GM23338 (cell line): ENCODE measurements around the gene PDGFC. TPM values are rescaled to one million over a fixed set of nuclear protein-coding genes. Genes with fewer than 3 reads are reported as not detected.

Source experiments
- ATAC-seq: fragments of 200-7000 bp; cut with Tn5 transposase; 3 replicates; pipeline ENCODE4 v1.9.1; 2020
- DNase-seq: peaks from one replicate; pipeline ENCODE4 v3.0.0-alpha.2; 2015; ENCODE audit warnings: low spot score
- H2AFZ ChIP-seq: fragments of 200-600 bp; sonication (generic); 2 replicates; pipeline ENCODE4 v1.8.0; 2016; ENCODE audit warnings: antibody characterized with exemption, mild to moderate bottlenecking, moderate library complexity
- H3F3A ChIP-seq: fragments of 200-600 bp; sonication (generic); replicated peaks from 2 replicates; pipeline ENCODE4 v1.8.0; 2017; ENCODE audit warnings: antibody characterized with exemption, mixed run types, low read depth
- H3K27ac ChIP-seq: fragments of 200-600 bp; sonication (generic); 2 replicates; pipeline ENCODE4 v1.6.1; 2016; ENCODE audit warnings: low read depth
- H3K27me3 ChIP-seq: fragments of 200-600 bp; sonication (generic); 2 replicates; pipeline ENCODE4 v1.8.0; 2016; ENCODE audit warnings: mild to moderate bottlenecking, mixed run types, moderate library complexity; ENCODE audit not compliant: insufficient read depth
- H3K36me3 ChIP-seq: fragments of 200-600 bp; sonication (generic); 2 replicates; pipeline ENCODE4 v1.8.0; 2016; ENCODE audit warnings: mild to moderate bottlenecking; ENCODE audit not compliant: insufficient read depth
- H3K4me1 ChIP-seq: fragments of 200-600 bp; sonication (generic); 2 replicates; pipeline ENCODE4 v1.8.0; 2016; ENCODE audit warnings: mild to moderate bottlenecking, moderate library complexity; ENCODE audit not compliant: insufficient read depth
- H3K4me2 ChIP-seq: fragments of 200-600 bp; sonication (generic); 2 replicates; pipeline ENCODE4 v1.7.1; 2017; ENCODE audit warnings: mixed run types
- H3K4me3 ChIP-seq: fragments of 200-600 bp; sonication (generic); 2 replicates; pipeline ENCODE4 v1.6.1; 2016; ENCODE audit warnings: mixed run types
- H3K79me2 ChIP-seq: fragments of 200-600 bp; sonication (generic); replicated peaks from 2 replicates; pipeline ENCODE4 v1.8.0; 2017; ENCODE audit warnings: mild to moderate bottlenecking; ENCODE audit not compliant: insufficient read depth
- H3K9me2 ChIP-seq: fragments of 200-600 bp; sonication (generic); 2 replicates; pipeline ENCODE4 v1.8.0; 2017; ENCODE audit not compliant: insufficient read depth
- H4K20me1 ChIP-seq: fragments of 200-600 bp; sonication (generic); replicated peaks from 2 replicates; pipeline ENCODE4 v1.8.0; 2017; ENCODE audit warnings: mild to moderate bottlenecking; ENCODE audit not compliant: insufficient read depth
- H3K27ac Mint-ChIP-seq: 2 replicates; pipeline ENCODE4 v1.8.0; 2020; ENCODE audit warnings: inconsistent platforms, mild to moderate bottlenecking, moderate library complexity, mixed read lengths
- H3K27me3 Mint-ChIP-seq: 3 replicates; pipeline ENCODE4 v1.8.0; 2022; ENCODE audit warnings: low read depth, mild to moderate bottlenecking, moderate library complexity, mixed read lengths, inconsistent platforms; ENCODE audit not compliant: insufficient read depth, poor library complexity
- H3K36me3 Mint-ChIP-seq: 3 replicates; pipeline ENCODE4 v1.8.0; 2021; ENCODE audit warnings: low read depth, mild to moderate bottlenecking, inconsistent platforms, moderate library complexity, mixed read lengths
- H3K4me1 Mint-ChIP-seq: 3 replicates; pipeline ENCODE4 v1.8.0; 2020; ENCODE audit warnings: mild to moderate bottlenecking, inconsistent platforms, mixed read lengths
- H3K4me3 Mint-ChIP-seq: 3 replicates; pipeline ENCODE4 v1.8.0; 2021; ENCODE audit warnings: moderate library complexity, mild to moderate bottlenecking, inconsistent platforms, mixed read lengths
- H3K9me3 Mint-ChIP-seq: 3 replicates; pipeline ENCODE4 v1.8.0; 2020; ENCODE audit warnings: moderate library complexity, mild to moderate bottlenecking, inconsistent platforms, mixed read lengths
- CTCF ChIP-seq, 2 experiments: fragments of 200-600 bp in 1 of 2; sonication (generic) in 1 of 2; conservative IDR thresholded peaks; 2 replicates each; pipeline versions ENCODE4 v1.5.1 to v1.6.1; 2016 to 2017; ENCODE audit warnings: antibody characterized with exemption in 2 of 2, low read depth in 2 of 2, mild to moderate bottlenecking in 2 of 2, moderate library complexity in 1 of 2
- EZH2phosphoT487 ChIP-seq: fragments of 200-600 bp; sonication (generic); IDR thresholded peaks from one replicate; pipeline ENCODE4 v1.8.1; 2018; ENCODE audit warnings: antibody characterized with exemption; ENCODE audit not compliant: unreplicated experiment
- ZNF462 ChIP-seq: fragments of 250-450 bp; sonication (Bioruptor Pico); IDR thresholded peaks from 2 replicates; pipeline ENCODE4 v1.5.0; 2020; ENCODE audit warnings: mild to moderate bottlenecking, moderate library complexity
- polyA plus RNA-seq: library from polyadenylated mRNA; unstranded; fragments of >200 nt; fragmentation: Nextera tagmentation; extraction: Ambion mirVana; gene quantifications from 2 replicates; pipeline ENCODE4 v1.2.1, GENCODE V29; 2016
- total RNA-seq: library from RNA; depleted of rRNA; stranded (reverse); fragments of >200 nt; shearing (Covaris generic); gene quantifications from 2 replicates; pipeline ENCODE4 v1.2.3, GENCODE V29; 2014
- TF ChIP-seq, protein P1 (sequence below): IDR thresholded peaks from 2 replicates; pipeline ENCODE4 v1.6.1; 2016; ENCODE audit warnings: antibody characterized with exemption

The PDGFC gene
- total and polyA plus RNA-seq, 2 experiments from 2014 or later = 1.3 to 3.4 TPM

GRCh38 chr4:156953951-156954350, 17.6 kb downstream of the PDGFC start:
- TF ChIP-seq, protein P1, sequence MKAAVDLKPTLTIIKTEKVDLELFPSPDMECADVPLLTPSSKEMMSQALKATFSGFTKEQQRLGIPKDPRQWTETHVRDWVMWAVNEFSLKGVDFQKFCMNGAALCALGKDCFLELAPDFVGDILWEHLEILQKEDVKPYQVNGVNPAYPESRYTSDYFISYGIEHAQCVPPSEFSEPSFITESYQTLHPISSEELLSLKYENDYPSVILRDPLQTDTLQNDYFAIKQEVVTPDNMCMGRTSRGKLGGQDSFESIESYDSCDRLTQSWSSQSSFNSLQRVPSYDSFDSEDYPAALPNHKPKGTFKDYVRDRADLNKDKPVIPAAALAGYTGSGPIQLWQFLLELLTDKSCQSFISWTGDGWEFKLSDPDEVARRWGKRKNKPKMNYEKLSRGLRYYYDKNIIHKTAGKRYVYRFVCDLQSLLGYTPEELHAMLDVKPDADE = no peak
- TF ChIP-seq CTCF (conservative IDR thresholded peaks at IDR 0.05; ENCODE audit: low read depth in 2 of 2) = no peak
- TF ChIP-seq ZNF462 (CRISPR knock-in tag) = no peak
- no peak for TF ChIP-seq EZH2phosphoT487
- peaks cover 11% of the 10 kb centered on the region; the same call in 2 of the 3 replicates for H3K4me1 Mint-ChIP-seq
- H3K27me3 Mint-ChIP-seq = peaks cover 2% of the 10 kb centered on the region
- no peak overlapping the region for H3K4me3 Mint-ChIP-seq
- H3F3A ChIP-seq = no peaks in the 10 kb centered on the region
- no peak overlapping the region for H3K4me2 ChIP-seq
- H3K4me1 ChIP-seq = peaks cover 9% of the 10 kb centered on the region; the same call in 1 of the 2 replicates
- DNase-seq = no peak
- H2AFZ ChIP-seq = no peak overlapping the region
- no peak overlapping the region for H3K27ac Mint-ChIP-seq
- no peak overlapping the region for H3K27ac ChIP-seq
- no peaks in the 10 kb centered on the region for H3K36me3 Mint-ChIP-seq
- H3K9me2 ChIP-seq = no peaks in the 10 kb centered on the region
- no peaks in the 10 kb centered on the region for H3K9me3 Mint-ChIP-seq
- H4K20me1 ChIP-seq = no peaks in the 10 kb centered on the region
- no peaks in the 10 kb centered on the region for H3K36me3 ChIP-seq
- no peak overlapping the region for H3K4me3 ChIP-seq
- H3K79me2 ChIP-seq = no peaks in the 10 kb centered on the region
- ATAC-seq = no peak
- H3K27me3 ChIP-seq = no peaks in the 10 kb centered on the region
